Right atrium auricular region (tissue), 2 donors: ENCODE data around the gene CDCA5. TPM values are rescaled to one million over a fixed set of nuclear protein-coding genes. Genes with fewer than 3 reads are reported as not detected.
A peak's percentile ranks its signal among the peaks of the same experiment; 100 is the strongest.

Experiments
- DNase-seq: peaks from one replicate; pipeline ENCODE4 v3.0.0-alpha.2; 2019; ENCODE audit warnings: low spot score
- H3K27ac ChIP-seq, 2 donors: fragments of 200-600 bp; sonication (generic); 1 replicate in 1 of 2; 2 replicates in 1 of 2; pipeline ENCODE4 v1.5.1; 2016 to 2019
- H3K27me3 ChIP-seq, 2 donors: fragments of 200-600 bp; sonication (generic); one replicate each; pipeline versions ENCODE4 v1.5.1 to v1.6.0; 2017 to 2019
- H3K36me3 ChIP-seq: fragments of 200-600 bp; sonication (generic); one replicate; pipeline ENCODE4 v1.5.1; 2016
- H3K4me1 ChIP-seq, 2 donors: fragments of 200-600 bp; sonication (generic); one replicate each; pipeline versions ENCODE4 v1.5.1 to v1.6.0; 2017 to 2019
- H3K4me3 ChIP-seq, 2 donors: fragments of 200-600 bp; sonication (generic); 1 replicate in 1 of 2; 2 replicates in 1 of 2; pipeline ENCODE4 v1.5.1; 2017 to 2019; ENCODE audit warnings: mild to moderate bottlenecking in 1 of 2, moderate library complexity in 1 of 2
- H3K9me3 ChIP-seq, 2 donors: fragments of 200-600 bp; sonication (generic); one replicate each; pipeline ENCODE4 v1.5.1; 2019
- CTCF ChIP-seq, 2 donors: fragments of 200-600 bp; sonication (generic); IDR thresholded peaks; one replicate each; pipeline ENCODE4 v1.5.1; 2019; ENCODE audit warnings: antibody characterized with exemption in 2 of 2
- total RNA-seq, 2 donors: library from RNA; depleted of rRNA; stranded (reverse); fragments of >200 nt; gene quantifications; one replicate each; pipeline ENCODE4 v1.1.0, GENCODE V29; 2016

The CDCA5 gene
- total RNA-seq, 2 donors from 2014 or later = 0.16 to 0.52 TPM

DNA sequence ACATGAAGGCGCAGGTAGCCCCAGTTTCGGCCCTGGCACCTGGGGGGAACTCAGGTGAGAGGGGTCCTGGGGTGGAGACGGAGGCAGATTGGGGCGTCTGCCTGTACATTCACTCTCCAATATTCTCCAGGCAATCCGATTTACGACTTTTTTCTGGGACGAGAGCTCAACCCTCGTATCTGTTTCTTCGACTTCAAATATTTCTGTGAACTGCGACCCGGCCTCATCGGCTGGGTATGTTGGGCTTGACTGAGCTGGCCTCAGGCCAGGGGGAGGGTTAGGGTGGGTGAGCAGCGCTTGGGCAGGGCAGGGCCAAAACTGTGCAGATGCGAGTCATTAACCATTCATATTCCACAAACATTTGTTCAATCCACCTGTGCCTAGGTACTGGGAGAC lies 29.5 kb upstream of the CDCA5 start:
- no peak for TF ChIP-seq CTCF (IDR thresholded peaks at IDR 0.05)
- no peaks in the 10 kb centered on the region for H3K9me3 ChIP-seq
- no peak for DNase-seq
- H3K4me3 ChIP-seq = peak overlapping the region in 1 of 2 donors; percentile 67
- H3K27ac ChIP-seq = peak overlapping the region; percentile 81 to 82
- peaks cover 22% of the 10 kb centered on the region for H3K36me3 ChIP-seq
- no peaks in the 10 kb centered on the region for H3K27me3 ChIP-seq
- H3K4me1 ChIP-seq = peaks cover 0 to 61% of the 10 kb centered on the region in 2 donors

DNA sequence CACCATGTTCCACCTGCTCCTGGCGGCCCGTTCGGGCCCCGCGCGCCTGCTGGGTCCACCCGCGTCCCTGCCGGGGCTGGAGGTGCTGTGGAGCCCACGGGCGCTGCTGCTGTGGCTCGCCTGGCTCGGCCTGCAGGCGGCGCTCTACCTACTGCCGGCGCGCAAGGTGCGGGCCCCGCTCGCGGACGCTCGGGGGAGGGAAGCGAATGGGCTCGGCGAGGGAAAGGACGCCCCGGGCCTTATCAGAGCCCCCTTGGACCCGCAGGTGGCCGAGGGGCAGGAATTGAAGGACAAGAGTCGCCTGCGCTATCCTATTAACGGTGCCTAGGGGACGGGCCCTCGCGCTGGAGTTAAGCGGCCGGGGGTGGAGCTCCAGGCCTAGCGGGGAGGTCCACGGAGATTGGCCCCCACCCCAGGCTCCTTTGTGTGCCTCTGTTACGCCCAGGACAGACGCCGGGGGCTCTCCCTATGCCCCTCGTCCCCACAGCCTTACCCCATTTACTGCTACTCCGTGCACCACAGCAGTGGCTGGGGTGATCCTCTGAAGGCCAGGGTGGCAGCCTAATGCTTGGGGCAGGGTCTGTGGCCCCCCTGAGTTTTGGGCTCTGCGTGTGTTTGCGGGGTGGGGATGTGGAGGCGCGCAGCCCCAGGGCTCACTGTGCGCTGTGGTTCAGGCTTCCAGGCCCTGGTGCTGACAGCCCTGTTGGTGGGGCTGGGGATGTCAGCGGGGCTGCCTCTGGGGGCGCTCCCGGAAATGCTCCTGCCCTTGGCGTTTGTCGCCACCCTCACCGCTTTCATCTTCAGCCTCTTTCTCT lies 28.9 kb upstream of the CDCA5 start:
- Histone ChIP-seq H3K27me3 (no peaks in the 10 kb centered on the region), H3K4me1 (peaks cover 0 to 55% of the 10 kb centered on the region in 2 donors), H3K4me3 (peak overlapping the region; percentile 47 to 67), H3K9me3 (no peaks in the 10 kb centered on the region), H3K36me3 (peaks cover 23% of the 10 kb centered on the region), H3K27ac (peak overlapping the region; percentile 81 to 82)
- no peak for DNase-seq
- TF ChIP-seq CTCF (IDR thresholded peaks at IDR 0.05) = peak; percentile 88 to 90

DNA sequence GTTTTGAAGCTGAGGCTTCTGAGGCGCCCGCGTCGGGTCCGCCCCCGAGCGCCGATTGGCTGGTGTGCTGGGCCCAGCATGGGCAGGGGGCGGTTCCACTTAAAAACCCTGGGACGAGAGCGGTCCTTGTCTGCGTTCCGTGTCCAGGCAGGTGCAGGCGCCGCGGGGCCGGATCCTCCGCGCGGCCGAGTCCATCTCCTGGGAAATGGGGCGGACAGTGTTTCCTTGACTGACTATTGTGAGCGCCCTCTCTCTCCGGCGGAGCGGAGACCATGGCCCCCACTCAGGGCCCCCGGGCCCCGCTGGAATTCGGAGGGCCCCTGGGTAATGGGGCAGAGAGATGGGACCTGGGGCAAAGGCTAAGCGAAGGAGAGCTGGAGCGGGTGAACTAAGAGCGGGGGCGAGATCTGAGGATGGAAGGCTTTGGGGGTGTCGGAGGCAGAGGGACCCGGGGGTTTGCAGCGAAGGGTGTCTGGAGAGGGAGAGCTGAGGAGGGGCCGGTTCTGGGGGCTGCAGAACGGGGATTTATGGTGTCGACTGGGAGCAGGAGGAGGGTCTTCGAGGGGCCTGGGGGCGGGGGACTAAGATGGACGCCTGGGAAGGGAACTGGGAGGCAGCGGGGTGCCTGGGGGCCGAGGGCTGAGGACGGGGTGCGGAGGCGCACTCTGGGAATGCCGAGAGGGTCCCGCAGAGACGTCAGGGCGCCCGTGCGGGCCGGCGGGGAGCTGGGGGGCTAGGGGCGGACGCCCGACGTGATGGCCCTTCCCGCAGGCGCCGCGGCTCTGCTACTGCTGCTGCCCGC lies 28.1 kb upstream of the CDCA5 start, which contains the start of gene TM7SF2:
TM7SF2 (plus strand) TSS at position 129 of the 802 bp plus-strand sequence; CDS start at position 273, 144 bp downstream.
- DNase-seq = peak; percentile 97
- peaks cover 0 to 52% of the 10 kb centered on the region in 2 donors for H3K4me1 ChIP-seq
- no peak for TF ChIP-seq CTCF (IDR thresholded peaks at IDR 0.05)
- H3K4me3 ChIP-seq = peak within 1 kb of the TSS; percentile 47 to 67
- H3K36me3 ChIP-seq = peaks cover 26% of the 10 kb centered on the region
- H3K27me3 ChIP-seq = no peaks in the 10 kb centered on the region
- peak within 1 kb of the TSS; percentile 81 to 82 for H3K27ac ChIP-seq
- H3K9me3 ChIP-seq = no peaks in the 10 kb centered on the region

- H3K27me3 ChIP-seq = no peaks in the 10 kb centered on the region
- H3K9me3 ChIP-seq = no peaks in the 10 kb centered on the region
- peak overlapping the region; percentile 52 to 82 for H3K27ac ChIP-seq
- H3K4me3 ChIP-seq = peak overlapping the region in 1 of 2 donors; percentile 67
- H3K36me3 ChIP-seq = peaks cover 26% of the 10 kb centered on the region
- DNase-seq = no peak
- TF ChIP-seq CTCF (IDR thresholded peaks at IDR 0.05) = no peak
- H3K4me1 ChIP-seq = peaks cover 0 to 45% of the 10 kb centered on the region in 2 donors
Measured at GRCh38 chr11:65111159-65111743, 27.4 kb upstream of the CDCA5 start.

- H3K4me3 ChIP-seq = no peak overlapping the region
- no peaks in the 10 kb centered on the region for H3K9me3 ChIP-seq
- H3K27ac ChIP-seq = peak overlapping the region; percentile 52 to 82
- no peaks in the 10 kb centered on the region for H3K27me3 ChIP-seq
- H3K36me3 ChIP-seq = peaks cover 23% of the 10 kb centered on the region
- peaks cover 0 to 41% of the 10 kb centered on the region in 2 donors for H3K4me1 ChIP-seq
- TF ChIP-seq CTCF (IDR thresholded peaks at IDR 0.05) = peak; percentile 100
- peak; percentile 92 for DNase-seq
Measured at GRCh38 chr11:65110354-65110861, 26.6 kb upstream of the CDCA5 start.
